ENCODE measurements around the gene OR2F1.

Gene OR2F1

DNA sequence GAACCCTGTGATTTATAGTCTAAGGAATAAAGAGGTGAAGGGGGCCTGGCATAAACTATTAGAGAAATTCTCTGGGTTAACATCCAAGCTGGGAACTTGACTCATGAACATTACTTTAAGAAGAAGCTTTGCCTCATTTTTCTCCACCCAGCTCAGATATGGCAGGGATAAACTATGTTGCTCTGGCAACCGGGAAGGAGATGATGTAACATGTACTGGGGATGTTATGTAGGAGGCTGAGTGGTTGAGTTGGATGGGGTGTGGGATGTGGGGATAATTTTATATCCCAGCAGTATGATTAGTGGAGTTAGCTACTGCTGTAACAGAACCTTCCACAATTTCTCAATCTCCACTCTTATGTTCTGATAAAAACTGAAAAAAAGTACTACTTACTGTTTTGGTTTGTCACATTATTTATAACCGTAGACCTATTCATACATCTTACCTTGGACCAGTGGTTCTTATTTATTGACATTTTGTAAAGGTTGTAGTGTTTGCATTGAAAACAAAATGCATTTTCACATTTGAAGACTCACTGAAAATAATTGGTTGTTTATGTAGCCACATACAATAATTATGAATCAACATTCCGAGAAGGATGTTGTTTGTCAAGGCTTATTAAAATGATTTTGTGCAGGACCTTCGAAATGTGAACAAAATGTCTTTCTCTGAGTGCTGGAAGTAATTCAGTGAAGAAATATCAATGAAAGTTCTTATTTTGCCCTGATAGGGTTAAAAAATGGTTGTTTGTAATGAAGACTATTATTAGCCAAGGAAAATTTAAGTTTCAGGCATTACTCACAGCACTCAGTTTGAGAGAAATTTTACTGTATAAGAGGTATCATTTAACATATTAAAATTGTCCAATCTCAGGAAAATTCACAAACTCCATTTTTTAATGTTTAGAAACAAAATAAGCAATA is 18.3 kb upstream of the OR2F1 start:
- DNase-seq (ENCODE audit: low read depth): no peak
- TF ChIP-seq, protein P1, sequence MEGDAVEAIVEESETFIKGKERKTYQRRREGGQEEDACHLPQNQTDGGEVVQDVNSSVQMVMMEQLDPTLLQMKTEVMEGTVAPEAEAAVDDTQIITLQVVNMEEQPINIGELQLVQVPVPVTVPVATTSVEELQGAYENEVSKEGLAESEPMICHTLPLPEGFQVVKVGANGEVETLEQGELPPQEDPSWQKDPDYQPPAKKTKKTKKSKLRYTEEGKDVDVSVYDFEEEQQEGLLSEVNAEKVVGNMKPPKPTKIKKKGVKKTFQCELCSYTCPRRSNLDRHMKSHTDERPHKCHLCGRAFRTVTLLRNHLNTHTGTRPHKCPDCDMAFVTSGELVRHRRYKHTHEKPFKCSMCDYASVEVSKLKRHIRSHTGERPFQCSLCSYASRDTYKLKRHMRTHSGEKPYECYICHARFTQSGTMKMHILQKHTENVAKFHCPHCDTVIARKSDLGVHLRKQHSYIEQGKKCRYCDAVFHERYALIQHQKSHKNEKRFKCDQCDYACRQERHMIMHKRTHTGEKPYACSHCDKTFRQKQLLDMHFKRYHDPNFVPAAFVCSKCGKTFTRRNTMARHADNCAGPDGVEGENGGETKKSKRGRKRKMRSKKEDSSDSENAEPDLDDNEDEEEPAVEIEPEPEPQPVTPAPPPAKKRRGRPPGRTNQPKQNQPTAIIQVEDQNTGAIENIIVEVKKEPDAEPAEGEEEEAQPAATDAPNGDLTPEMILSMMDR (IDR thresholded peaks at IDR 0.05; ENCODE audit: control insufficient read depth, extremely low read depth, insufficient read depth): no peak
- no peak overlapping the region for H3K4me3 ChIP-seq (ENCODE audit: low read depth, low read length)

DNA sequence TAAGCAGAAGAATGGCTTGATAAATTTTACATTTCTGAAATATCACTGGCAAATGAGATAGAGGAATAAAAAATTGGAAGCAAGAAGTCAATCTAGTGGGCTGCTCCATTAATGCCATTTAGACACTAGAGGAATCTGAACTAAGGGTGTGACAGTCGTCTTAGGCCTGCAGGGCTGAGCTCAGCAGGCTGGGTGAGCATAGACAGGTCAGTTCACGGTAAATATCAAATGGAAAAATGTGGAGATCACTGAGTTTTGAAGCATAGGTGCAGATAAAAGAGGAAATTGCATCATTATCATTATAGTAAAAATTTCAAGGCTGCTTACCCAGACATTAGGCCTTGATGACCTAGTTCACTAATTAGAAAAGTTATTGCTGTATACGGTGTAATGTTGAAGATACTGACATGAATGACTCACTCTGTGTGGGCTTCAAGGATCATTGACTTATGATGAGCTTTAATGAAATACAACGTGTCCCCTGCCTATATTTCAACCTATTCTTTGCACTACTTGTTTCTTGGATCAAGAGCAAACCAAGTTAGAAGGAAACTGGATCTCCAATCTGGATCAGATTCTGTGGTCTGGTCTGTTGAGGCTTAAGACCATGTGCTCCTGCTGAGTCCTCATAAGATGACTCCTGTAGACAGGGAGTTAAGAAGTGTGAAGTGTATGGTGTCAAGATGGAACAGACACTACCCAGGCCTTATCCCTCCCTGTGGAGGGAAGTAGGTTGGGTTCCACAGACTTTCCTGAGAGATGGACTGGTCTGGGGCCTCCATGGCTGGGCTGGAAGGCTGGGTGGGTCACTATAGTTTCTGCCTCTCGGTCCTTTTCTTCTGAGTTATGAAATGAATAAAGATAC is 16.0 kb upstream of the OR2F1 start:
- H3K4me3 ChIP-seq (ENCODE audit: low read depth, low read length): no peak overlapping the region
- DNase-seq (ENCODE audit: low read depth): no peak
- TF ChIP-seq, protein P1 (IDR thresholded peaks at IDR 0.05; ENCODE audit: control insufficient read depth, extremely low read depth, insufficient read depth): no peak

DNA sequence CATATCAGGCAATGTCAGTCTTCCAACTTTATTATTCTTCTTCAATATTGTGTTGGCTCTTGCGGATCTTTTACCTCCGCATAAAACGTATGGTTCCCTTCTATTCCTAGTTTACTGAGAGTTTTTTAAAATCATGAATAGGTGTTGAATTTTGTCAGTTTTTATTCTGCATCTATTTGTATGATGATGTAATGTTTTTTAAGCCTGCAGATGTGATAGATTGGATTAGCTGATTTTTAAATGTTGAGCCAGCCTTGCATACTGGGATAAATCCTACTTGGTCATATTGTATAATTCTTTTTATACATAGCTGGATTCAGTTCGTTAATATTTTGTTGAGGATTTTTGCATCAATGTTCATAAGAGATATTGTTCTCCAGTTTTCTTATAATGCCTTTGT is 9.2 kb upstream of the OR2F1 start:
- TF ChIP-seq, protein P1 (IDR thresholded peaks at IDR 0.05; ENCODE audit: control insufficient read depth, extremely low read depth, insufficient read depth): no peak

DNA sequence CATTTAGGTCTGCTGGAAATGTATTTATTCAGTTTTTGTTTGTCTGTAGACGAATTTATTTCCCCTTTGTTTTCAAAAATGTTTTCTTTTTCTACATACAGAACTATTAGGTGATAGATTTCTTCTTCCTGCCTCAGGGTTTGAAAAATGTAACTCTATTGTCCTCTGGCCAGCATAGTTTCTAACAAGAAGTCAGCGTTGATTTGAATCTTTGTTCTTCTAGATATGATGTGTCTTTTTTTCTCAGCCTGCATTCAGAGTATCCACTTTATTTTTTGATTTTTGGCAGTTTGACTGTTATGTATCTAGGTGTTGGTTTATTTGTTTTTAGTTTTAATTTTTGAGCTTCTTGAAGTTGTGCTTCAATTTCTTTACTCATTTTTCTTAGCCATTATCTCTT is 7.5 kb upstream of the OR2F1 start:
- no peak for DNase-seq (ENCODE audit: low read depth)
- TF ChIP-seq, protein P1 (IDR thresholded peaks at IDR 0.05; ENCODE audit: control insufficient read depth, extremely low read depth, insufficient read depth): no peak
- no peak overlapping the region for H3K4me3 ChIP-seq (ENCODE audit: low read depth, low read length)

More for the DNA sequence above, 9.2 kb upstream of the OR2F1 start:
- no peak for DNase-seq (ENCODE audit: low read depth)
- H3K4me3 ChIP-seq (ENCODE audit: low read depth, low read length): no peak overlapping the region

DNA sequence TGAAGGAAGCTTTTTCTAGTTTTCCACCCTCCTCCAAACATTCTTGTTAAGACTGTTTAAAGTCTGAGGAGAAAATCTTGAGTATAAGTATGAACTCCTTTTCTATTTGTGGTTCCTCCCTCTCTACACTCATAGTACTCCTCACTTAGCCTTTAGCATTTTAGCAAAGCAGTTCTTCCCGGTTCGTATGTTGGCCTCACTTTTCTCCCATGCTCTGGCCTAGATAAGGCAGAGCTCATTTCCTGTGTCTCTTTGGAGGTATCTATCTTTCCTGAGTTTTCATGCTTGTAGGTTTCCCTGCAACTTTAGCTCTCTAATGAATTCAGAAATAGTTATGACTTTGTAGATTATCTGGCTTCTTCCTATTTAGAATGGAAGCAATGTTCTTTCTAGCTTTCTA is 5.9 kb upstream of the OR2F1 start:
- TF ChIP-seq, protein P1 (IDR thresholded peaks at IDR 0.05; ENCODE audit: control insufficient read depth, extremely low read depth, insufficient read depth): no peak
- H3K4me3 ChIP-seq (ENCODE audit: low read depth, low read length): no peak overlapping the region
- no peak for DNase-seq (ENCODE audit: low read depth)

DNA sequence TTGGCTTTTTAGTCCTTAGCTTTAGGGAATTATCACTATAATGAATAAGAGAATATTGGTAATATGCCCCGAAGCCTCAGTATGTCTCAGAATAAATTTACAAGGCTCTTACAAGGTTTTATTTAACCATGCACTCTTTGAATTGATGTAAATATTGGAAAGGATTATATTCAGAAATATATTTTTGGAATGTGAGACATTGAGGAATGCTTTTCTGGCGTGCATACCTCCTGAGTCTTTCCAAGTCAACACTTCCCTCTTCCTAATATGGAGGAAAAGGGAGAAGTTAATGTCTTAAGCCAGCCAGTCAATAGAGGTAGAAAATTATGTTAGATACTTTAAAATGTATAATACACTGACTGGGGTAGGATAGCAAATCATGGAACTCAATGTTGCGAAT is 1.2 kb upstream of the OR2F1 start:
- H3K4me3 ChIP-seq (ENCODE audit: low read depth, low read length): no peak overlapping the region
- DNase-seq (ENCODE audit: low read depth): no peak
- TF ChIP-seq, protein P1 (IDR thresholded peaks at IDR 0.05; ENCODE audit: control insufficient read depth, extremely low read depth, insufficient read depth): no peak
